Loucy (cell line): ENCODE results near the gene TAF4.

ENCODE experiments used
- EZH2phosphoT487 ChIP-seq: fragments of 200-600 bp; IDR thresholded peaks from 2 replicates; pipeline ENCODE4 v1.6.1; 2018; ENCODE audit warnings: antibody characterized with exemption, mild to moderate bottlenecking, moderate library complexity, borderline replicate concordance
- TF ChIP-seq, protein P1 (sequence below): fragments of 200-600 bp; sonication (generic); conservative IDR thresholded peaks from 2 replicates; pipeline ENCODE4 v1.5.1; 2014; ENCODE audit warnings: mild to moderate bottlenecking, antibody characterized with exemption, low read length

DNA sequence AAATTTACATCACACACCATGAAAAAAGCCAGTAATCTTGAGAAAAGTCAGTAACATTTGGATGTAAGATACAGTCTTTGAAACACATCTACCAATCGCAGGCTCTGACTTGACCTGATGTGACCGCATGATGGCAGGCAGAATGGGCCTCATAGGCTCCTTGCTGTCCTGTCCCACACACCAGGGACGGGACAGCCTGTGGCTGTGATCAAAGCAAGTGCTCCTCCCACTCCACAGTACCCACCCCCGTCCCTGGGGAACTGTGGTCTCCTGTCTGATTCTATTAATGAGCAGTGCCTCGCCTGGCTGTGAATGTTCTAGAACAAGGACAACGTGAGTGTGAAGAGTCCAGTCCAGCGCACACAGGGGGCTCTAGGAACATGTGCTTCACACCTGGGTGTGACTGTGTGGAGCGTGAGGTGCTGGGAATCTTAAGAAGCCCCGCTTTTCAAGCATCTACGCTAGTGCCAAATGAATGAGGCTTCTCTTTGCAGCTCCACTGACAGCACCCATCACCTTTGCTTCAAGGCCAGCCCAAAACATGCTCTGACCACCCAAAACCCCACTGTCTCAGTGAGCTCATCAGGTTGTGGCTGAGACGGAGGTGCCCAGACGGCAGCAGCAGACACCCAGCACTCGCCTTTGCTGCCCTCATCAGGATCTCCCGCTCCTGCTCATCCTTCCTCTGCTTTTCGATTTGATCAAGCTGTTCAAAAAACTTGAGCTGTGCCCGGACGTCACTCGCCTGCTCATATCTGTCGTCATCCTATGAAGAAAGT is 67.1 kb downstream of the TAF4 start:
- TF ChIP-seq, protein P1, sequence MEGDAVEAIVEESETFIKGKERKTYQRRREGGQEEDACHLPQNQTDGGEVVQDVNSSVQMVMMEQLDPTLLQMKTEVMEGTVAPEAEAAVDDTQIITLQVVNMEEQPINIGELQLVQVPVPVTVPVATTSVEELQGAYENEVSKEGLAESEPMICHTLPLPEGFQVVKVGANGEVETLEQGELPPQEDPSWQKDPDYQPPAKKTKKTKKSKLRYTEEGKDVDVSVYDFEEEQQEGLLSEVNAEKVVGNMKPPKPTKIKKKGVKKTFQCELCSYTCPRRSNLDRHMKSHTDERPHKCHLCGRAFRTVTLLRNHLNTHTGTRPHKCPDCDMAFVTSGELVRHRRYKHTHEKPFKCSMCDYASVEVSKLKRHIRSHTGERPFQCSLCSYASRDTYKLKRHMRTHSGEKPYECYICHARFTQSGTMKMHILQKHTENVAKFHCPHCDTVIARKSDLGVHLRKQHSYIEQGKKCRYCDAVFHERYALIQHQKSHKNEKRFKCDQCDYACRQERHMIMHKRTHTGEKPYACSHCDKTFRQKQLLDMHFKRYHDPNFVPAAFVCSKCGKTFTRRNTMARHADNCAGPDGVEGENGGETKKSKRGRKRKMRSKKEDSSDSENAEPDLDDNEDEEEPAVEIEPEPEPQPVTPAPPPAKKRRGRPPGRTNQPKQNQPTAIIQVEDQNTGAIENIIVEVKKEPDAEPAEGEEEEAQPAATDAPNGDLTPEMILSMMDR = no peak
- no peak for TF ChIP-seq EZH2phosphoT487
